HepG2 (cell line): Measurements from ENCODE around the gene PSAP. TPM values are rescaled to one million over a fixed set of nuclear protein-coding genes. Genes with fewer than 3 reads are reported as not detected.

Experiments
- ATAC-seq: fragments of 200-7000 bp; cut with Tn5 transposase; 3 replicates; pipeline ENCODE4 v1.9.1; 2020; ENCODE audit warnings: mild to moderate bottlenecking, moderate library complexity
- BruUV-seq: library from RNA; stranded (reverse); fragments of 400-500 nt; replicated peaks from 2 replicates; lab custom pipeline; 2021; lab: Mats Ljungman, UMichigan
- CTCF ChIA-PET: fragments of 300-600 bp; formaldehyde crosslinking; extraction: SDS; loops from one replicate; lab custom pipeline; 2021; ENCODE audit warnings: low total read pairs, inconsistent platforms, low intra/inter-chr PET ratio; lab: Yijun Ruan, JAX
- POLR2A ChIA-PET: fragments of 350-600 bp; sonication (Branson Sonifier 250); formaldehyde crosslinking; loops from one replicate; lab custom pipeline; 2020; ENCODE audit warnings: antibody characterized with exemption, inconsistent platforms; lab: Yijun Ruan, JAX
- DNase-seq: peaks from one replicate; pipeline ENCODE4 v3.0.0-alpha.2; 2015; ENCODE audit warnings: low spot score
- FAIRE-seq: peaks from 3 replicates; lab custom pipeline; 2011; peaks lifted over from hg19 to GRCh38; lab: Jason Lieb, UNC
- H2AFZ ChIP-seq: one replicate; pipeline ENCODE4 v1.6.1; 2011; ENCODE audit warnings: low read length, inconsistent platforms
- H3K27ac ChIP-seq: fragments of 300-600 bp; 3 replicates; pipeline ENCODE4 v1.8.0; 2011; ENCODE audit warnings: mixed run types, mild to moderate bottlenecking, mixed read lengths, low read length, inconsistent platforms; ENCODE audit not compliant: insufficient read depth; ENCODE audit errors: extremely low read length
- H3K27me3 ChIP-seq, 2 experiments: fragments of 200-600 bp in 1 of 2; 2 replicates in 1 of 2; 3 replicates in 1 of 2; pipeline versions ENCODE4 v1.6.0 to v1.8.0; 2011; ENCODE audit warnings: low read length in 2 of 2, mild to moderate bottlenecking in 2 of 2, moderate library complexity in 2 of 2, inconsistent platforms in 1 of 2; ENCODE audit not compliant: insufficient read depth in 2 of 2, control insufficient read depth in 1 of 2
- H3K36me3 ChIP-seq, 2 experiments: fragments of 200-600 bp in 1 of 2; replicated peaks in 1 of 2; 2 replicates in 1 of 2; 3 replicates in 1 of 2; pipeline versions ENCODE4 v1.5.1 to v1.8.0; 2011; ENCODE audit warnings: low read length in 2 of 2, inconsistent platforms in 1 of 2; ENCODE audit not compliant: insufficient read depth in 2 of 2, control insufficient read depth in 1 of 2
- H3K4me1 ChIP-seq: 2 replicates; pipeline ENCODE4 v1.5.1; 2012; ENCODE audit warnings: low read length, inconsistent platforms; ENCODE audit not compliant: insufficient read depth
- H3K4me2 ChIP-seq: 2 replicates; pipeline ENCODE4 v1.6.0; 2011; ENCODE audit warnings: low read depth, low read length, inconsistent platforms
- H3K4me3 ChIP-seq, 3 experiments: fragments of 200-600 bp in 1 of 3; sonication (generic), shearing (Covaris generic) in 1 of 3; replicated peaks in 1 of 3; 2 replicates each; pipeline ENCODE4 v1.5.1; 2011 to 2016; ENCODE audit warnings: low read length in 3 of 3, inconsistent platforms in 2 of 3, low read depth in 2 of 3, mild to moderate bottlenecking in 2 of 3, control low read depth in 1 of 3, mixed read lengths in 1 of 3; ENCODE audit not compliant: insufficient read depth in 1 of 3
- H3K79me2 ChIP-seq: one replicate; pipeline ENCODE4 v1.6.1; 2011; ENCODE audit warnings: low read length, inconsistent platforms; ENCODE audit not compliant: insufficient read depth
- H3K9ac ChIP-seq: 2 replicates; pipeline ENCODE4 v1.6.0; 2011; ENCODE audit warnings: mild to moderate bottlenecking, low read depth, low read length, inconsistent platforms; ENCODE audit not compliant: insufficient read depth
- H3K9me3 ChIP-seq: 2 replicates; pipeline ENCODE4 v1.5.1; 2012; ENCODE audit warnings: mild to moderate bottlenecking, low read length
- H4K20me1 ChIP-seq: 2 replicates; pipeline ENCODE4 v1.6.0; 2011; ENCODE audit warnings: inconsistent platforms, mild to moderate bottlenecking, low read length, moderate library complexity; ENCODE audit not compliant: insufficient read depth
- PRDM10 ChIP-seq: sonication (generic); formaldehyde crosslinking; IDR thresholded peaks from 2 replicates; pipeline ENCODE4 v1.4.0; 2020; ENCODE audit warnings: low read depth, missing genetic modification reagents
- TSC22D2 ChIP-seq: sonication (generic); formaldehyde crosslinking; IDR thresholded peaks from 2 replicates; pipeline ENCODE4 v1.5.1; 2020; ENCODE audit warnings: missing genetic modification reagents, mild to moderate bottlenecking, borderline replicate concordance
- U2AF1 ChIP-seq: fragments of 200-400 bp; formaldehyde crosslinking; optimal IDR thresholded peaks from 2 replicates; pipeline ENCODE3; 2017; ENCODE audit warnings: mild to moderate bottlenecking, low read depth, low read length
- ZNF501 ChIP-seq: sonication (generic); formaldehyde crosslinking; IDR thresholded peaks from 2 replicates; pipeline ENCODE4 v1.5.1; 2020; ENCODE audit warnings: mild to moderate bottlenecking, moderate library complexity, missing genetic modification reagents
- ZNF629 ChIP-seq: sonication (generic); formaldehyde crosslinking; conservative IDR thresholded peaks from 2 replicates; pipeline ENCODE4 v1.5.0; 2020; ENCODE audit warnings: missing genetic modification reagents
- ZNF883 ChIP-seq: sonication (generic); formaldehyde crosslinking; IDR thresholded peaks from 2 replicates; pipeline ENCODE4 v1.5.1; 2020; ENCODE audit warnings: mild to moderate bottlenecking, missing genetic modification reagents; ENCODE audit errors: not compliant biosample characterization
- WGBS: methylation state at CpG from one replicate; pipeline ENCODE4 v1.1.6; 2017; ENCODE audit warnings: low lambda C conversion rate; 5-methylcytosine and 5-hydroxymethylcytosine counted together
- in situ Hi-C: cut with HindIII; loops from 2 replicates; pipeline ENCODE4 v1.10.0; 2017; ENCODE audit warnings: low pct_unique_long_range_greater_than_20kb; ENCODE audit not compliant: extremely low pct_ligation_motif_present
- intact Hi-C: fragments of 100-400 bp; cut with micrococcal nuclease; formaldehyde crosslinking; loops from one replicate; pipeline ENCODE4 v1.10.0; 2022; ENCODE audit not compliant: unreplicated experiment
- polyA plus RNA-seq, 8 experiments: library from polyadenylated mRNA; depleted of rRNA in 3 of 8; stranded (reverse) in 7 of 8; unstranded in 1 of 8; fragments of >200 nt; fragmentation: Illumina TruSeq in 4 of 8; extraction: Trizol in 4 of 8; gene quantifications; 2 replicates each; pipeline versions ENCODE4 v1.2.1 to v1.2.3, GENCODE V29; 2011 to 2016; ENCODE audit warnings: low read depth in 4 of 8, missing spikeins in 1 of 8, mixed read lengths in 1 of 8; ENCODE audit not compliant: insufficient read depth in 1 of 8
- total RNA-seq, 5 experiments: library from RNA; depleted of rRNA; stranded (reverse); fragments of >200 nt; fragmentation: Illumina TruSeq; extraction: Trizol; gene quantifications; 2 replicates each; pipeline ENCODE4 v1.2.3, GENCODE V29; 2016; ENCODE audit warnings: low read depth in 1 of 5
- TF ChIP-seq, protein P1 (sequence below): sonication (generic); formaldehyde crosslinking; IDR thresholded peaks from 2 replicates; pipeline ENCODE4 v1.4.0; 2020; ENCODE audit warnings: missing genetic modification reagents

The PSAP gene
- total and polyA plus RNA-seq, 2 of the 13 experiments (the other 11 are each of a cell fraction or from before 2014, with no cell fraction given) = 323 to 643 TPM

- TF ChIP-seq TSC22D2 (CRISPR knock-in tag) (no peak), ZNF501 (CRISPR knock-in tag) (no peak), ZNF883 (CRISPR knock-in tag) (no peak), U2AF1 (no peak), PRDM10 (no peak)
These were observed 68.0 kb downstream of the PSAP start (continued) for GRCh38 chr10:71782917-71783490.

- 16% methylated on average over 6 of the region's 6 CpGs for WGBS
- TF ChIP-seq, protein P1, sequence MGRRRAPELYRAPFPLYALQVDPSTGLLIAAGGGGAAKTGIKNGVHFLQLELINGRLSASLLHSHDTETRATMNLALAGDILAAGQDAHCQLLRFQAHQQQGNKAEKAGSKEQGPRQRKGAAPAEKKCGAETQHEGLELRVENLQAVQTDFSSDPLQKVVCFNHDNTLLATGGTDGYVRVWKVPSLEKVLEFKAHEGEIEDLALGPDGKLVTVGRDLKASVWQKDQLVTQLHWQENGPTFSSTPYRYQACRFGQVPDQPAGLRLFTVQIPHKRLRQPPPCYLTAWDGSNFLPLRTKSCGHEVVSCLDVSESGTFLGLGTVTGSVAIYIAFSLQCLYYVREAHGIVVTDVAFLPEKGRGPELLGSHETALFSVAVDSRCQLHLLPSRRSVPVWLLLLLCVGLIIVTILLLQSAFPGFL (CRISPR knock-in tag) = no peak
- TF ChIP-seq ZNF629 = peak; percentile 67
- Histone ChIP-seq H3K27ac (no peak overlapping the region), H3K27me3 (peaks cover 2 to 69% of the 10 kb centered on the region in 2 experiments; a peak in 3 of 5 replicates), H4K20me1 (no peaks in the 10 kb centered on the region), H3K4me1 (no peaks in the 10 kb centered on the region), H3K4me3 (no peak overlapping the region), H3K9ac (no peak overlapping the region), H3K4me2 (no peak overlapping the region), H3K9me3 (no peaks in the 10 kb centered on the region), H2AFZ (no peak overlapping the region), H3K36me3 (no peaks in the 10 kb centered on the region), H3K79me2 (no peaks in the 10 kb centered on the region)
- no peak for FAIRE-seq
- no TSS peak for BruUV-seq
- ATAC-seq = no peak
- no peak for DNase-seq
- ChIA-PET POLR2A (no interaction called here), CTCF (no interaction called here)
- in situ Hi-C loops = no loop called here
- intact Hi-C loops = no loop called here
These were observed 68.7 kb downstream of the PSAP start for GRCh38 chr10:71782221-71782916.
